Ectodermal cell (in vitro differentiated cells): ENCODE data around the gene PATE4.
"Not testable (repeated sequence)": the region's sequence is repeated elsewhere in the genome, so short reads cannot be mapped to it uniquely, and the experiment has no call there.

Experiments
- H3K27ac ChIP-seq: 2 replicates; pipeline ENCODE4 v1.7.0; 2013; ENCODE audit warnings: mild to moderate bottlenecking, low read depth, low read length; ENCODE audit not compliant: insufficient read depth, poor library complexity, severe bottlenecking
- H3K27me3 ChIP-seq: 2 replicates; pipeline ENCODE4 v1.7.0; 2013; ENCODE audit warnings: mild to moderate bottlenecking, low read length; ENCODE audit not compliant: insufficient read depth, control insufficient read depth, poor library complexity, severe bottlenecking
- H3K36me3 ChIP-seq: one replicate; pipeline ENCODE4 v1.7.0; 2013; ENCODE audit warnings: low read length; ENCODE audit not compliant: control insufficient read depth, insufficient read depth
- H3K4me1 ChIP-seq: one replicate; pipeline ENCODE4 v1.7.0; 2013; ENCODE audit warnings: low read length; ENCODE audit not compliant: control insufficient read depth, insufficient read depth
- H3K4me3 ChIP-seq: 2 replicates; pipeline ENCODE4 v1.7.0; 2013; ENCODE audit warnings: low read depth, low read length, control low read depth; ENCODE audit not compliant: insufficient read depth
- H3K9me3 ChIP-seq: 2 replicates; pipeline ENCODE4 v1.7.0; 2013; ENCODE audit warnings: mild to moderate bottlenecking, low read length, moderate library complexity; ENCODE audit not compliant: control insufficient read depth
- WGBS, 2 experiments: methylation state at CpG; one replicate each; pipeline ENCODE4 v1.1.7; 2013; ENCODE audit warnings: missing lambda C conversion rate in 2 of 2; 5-methylcytosine and 5-hydroxymethylcytosine counted together

PATE4 gene

DNA sequence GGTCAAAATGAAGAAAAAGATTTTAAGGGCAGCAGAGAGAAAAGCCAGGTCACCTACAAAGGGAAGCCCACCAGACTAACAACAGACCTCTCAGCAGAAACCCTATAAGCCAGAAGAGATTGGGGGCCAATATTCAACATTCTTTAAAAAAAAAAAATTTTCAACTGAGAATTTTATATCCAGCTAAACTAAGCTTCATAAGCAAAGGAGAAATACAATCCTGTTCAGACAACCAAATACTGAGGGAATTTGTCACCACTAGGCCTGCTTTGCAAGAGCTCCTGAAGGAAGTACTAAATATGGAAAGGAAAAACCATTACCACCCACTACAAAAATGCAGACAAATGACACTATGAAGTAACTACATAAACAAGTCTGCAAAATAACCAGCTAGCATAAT is 13.1 kb downstream of the PATE4 start:
- Histone ChIP-seq H3K36me3 (no peaks in the 10 kb centered on the region), H3K4me1 (no peaks in the 10 kb centered on the region), H3K27ac (no peak overlapping the region), H3K27me3 (no peaks in the 10 kb centered on the region), H3K9me3 (no peaks in the 10 kb centered on the region), H3K4me3 (no peak overlapping the region)

GRCh38 chr11:125857670-125858069 is 24.6 kb downstream of the PATE4 start:
- not testable (repeated sequence) for H3K4me1 ChIP-seq, H3K9me3 ChIP-seq, H3K36me3 ChIP-seq, H3K27ac ChIP-seq, H3K4me3 ChIP-seq, H3K27me3 ChIP-seq
- 86 to 87% methylated on average over 9 of the region's 9 CpGs for whole genome bisulfite sequencing, 2 experiments

DNA sequence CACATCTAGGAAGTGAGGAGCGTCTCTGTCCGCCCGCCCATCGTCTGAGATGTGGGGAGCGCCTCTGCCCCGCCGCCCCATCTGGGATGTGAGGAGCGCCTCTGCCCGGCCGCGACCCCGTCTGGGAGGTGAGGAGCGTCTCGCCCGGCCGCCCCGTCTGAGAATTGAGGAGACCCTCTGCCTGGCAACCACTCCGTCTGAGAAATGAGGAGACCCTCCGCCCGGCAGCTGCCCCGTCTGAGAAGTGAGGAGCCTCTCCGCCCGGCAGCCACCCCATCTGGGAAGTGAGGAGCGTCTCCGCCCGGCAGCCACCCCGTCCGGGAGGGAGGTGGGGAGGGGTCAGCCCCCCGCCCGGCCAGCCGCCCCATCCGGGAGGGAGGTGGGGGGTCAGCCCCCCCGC is 29.7 kb downstream of the PATE4 start:
- not testable (repeated sequence) for H3K4me1 ChIP-seq, H3K9me3 ChIP-seq, H3K27me3 ChIP-seq, H3K27ac ChIP-seq, H3K36me3 ChIP-seq, H3K4me3 ChIP-seq
- WGBS, 2 experiments, result 96% methylated on average over 28 to 32 of the region's 33 CpGs

DNA sequence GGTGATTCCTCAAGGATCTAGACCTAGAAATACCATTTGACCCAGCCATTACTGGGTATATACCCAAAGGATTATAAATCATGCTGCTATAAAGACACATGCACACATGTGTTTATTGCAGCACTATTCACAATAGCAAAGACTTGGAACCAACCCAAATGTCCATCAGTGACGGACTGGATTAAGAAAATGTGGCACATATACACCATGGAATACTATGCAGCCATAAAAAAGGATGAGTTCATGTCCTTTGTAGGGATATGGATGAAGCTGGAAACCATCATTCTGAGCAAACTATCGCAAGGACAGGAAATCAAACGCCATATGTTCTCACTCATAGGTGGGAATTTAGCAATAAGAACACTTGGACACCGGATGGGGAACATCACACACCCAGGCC is 32.2 kb downstream of the PATE4 start:
- H3K9me3 ChIP-seq, H3K4me3 ChIP-seq, H3K27me3 ChIP-seq, H3K27ac ChIP-seq, H3K36me3 ChIP-seq, H3K4me1 ChIP-seq: not testable (repeated sequence)
- 96 to 98% methylated on average over 3 of the region's 4 CpGs for WGBS, 2 experiments

DNA sequence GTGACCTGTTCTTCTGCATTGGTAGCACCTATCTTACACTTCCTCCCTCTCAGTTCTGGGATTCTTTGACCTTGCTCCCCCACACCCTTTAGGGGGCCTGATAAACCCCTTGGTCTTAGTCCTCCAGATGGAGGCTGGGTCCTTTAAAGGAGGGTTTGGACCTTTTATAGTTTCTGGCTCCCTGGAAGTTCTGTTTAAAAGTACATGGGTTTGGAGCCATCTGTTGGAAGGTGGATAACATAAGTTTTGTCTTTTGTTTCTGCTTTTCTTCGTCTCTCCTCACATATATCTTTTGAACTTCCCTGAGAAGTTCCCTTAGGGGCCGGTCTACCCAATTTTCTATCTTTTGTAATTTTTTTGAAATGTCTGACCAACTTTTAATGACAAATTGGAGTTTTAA is 36.4 kb downstream of the PATE4 start:
- H3K27ac ChIP-seq, result no peak overlapping the region
- WGBS, 2 experiments, result 67 to 90% methylated on average over 2 of the region's 2 CpGs
- H3K27me3 ChIP-seq, result no peaks in the 10 kb centered on the region
- H3K36me3 ChIP-seq, result no peaks in the 10 kb centered on the region
- no peaks in the 10 kb centered on the region for H3K4me1 ChIP-seq
- H3K9me3 ChIP-seq, result no peaks in the 10 kb centered on the region
- H3K4me3 ChIP-seq, result no peak overlapping the region

DNA sequence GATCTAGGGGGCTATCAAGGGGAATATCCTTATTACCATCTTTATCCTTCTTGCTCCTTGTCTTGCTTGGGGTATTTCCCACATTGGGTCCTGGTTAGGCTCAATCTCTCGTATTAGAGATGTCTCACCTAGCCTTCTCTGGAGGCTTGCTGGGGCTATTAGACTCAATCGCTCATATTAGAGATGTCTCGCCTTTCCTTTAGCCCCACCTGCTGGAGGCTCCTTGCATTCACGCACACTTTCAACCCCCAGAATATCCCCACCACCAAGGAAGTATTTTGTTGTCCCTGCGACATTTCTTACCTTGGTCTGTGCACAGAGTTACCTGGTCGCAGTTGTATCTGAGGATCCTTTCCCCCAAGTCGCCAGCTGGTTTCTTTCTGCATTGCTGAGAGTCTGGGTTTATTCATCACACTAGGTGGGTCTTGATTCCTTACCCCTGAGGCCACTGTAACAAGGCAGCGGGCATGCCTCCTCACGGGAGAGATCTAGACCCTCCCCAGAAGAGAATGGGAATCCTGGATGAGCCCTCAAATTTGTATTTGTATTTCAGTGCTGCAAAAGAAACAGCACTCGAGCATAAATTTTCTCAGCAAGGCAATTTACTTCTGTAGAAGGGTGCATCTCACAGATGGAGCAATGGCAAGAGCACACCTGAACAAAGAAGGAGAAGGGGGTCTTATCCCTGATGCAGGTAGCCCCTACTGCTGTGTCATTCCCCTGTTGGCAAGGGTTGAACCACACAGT is 38.4 kb downstream of the PATE4 start:
- Histone ChIP-seq H3K36me3 (no peaks in the 10 kb centered on the region), H3K27ac (no peak overlapping the region), H3K4me1 (no peaks in the 10 kb centered on the region), H3K4me3 (no peak overlapping the region), H3K27me3 (no peaks in the 10 kb centered on the region), H3K9me3 (no peaks in the 10 kb centered on the region)
- WGBS, 2 experiments, result 62 to 72% methylated on average over 10 of the region's 10 CpGs

- no peak overlapping the region for H3K27ac ChIP-seq
- no peaks in the 10 kb centered on the region for H3K27me3 ChIP-seq
These were observed 39.0 kb downstream of the PATE4 start for GRCh38 chr11:125872138-125872491.

DNA sequence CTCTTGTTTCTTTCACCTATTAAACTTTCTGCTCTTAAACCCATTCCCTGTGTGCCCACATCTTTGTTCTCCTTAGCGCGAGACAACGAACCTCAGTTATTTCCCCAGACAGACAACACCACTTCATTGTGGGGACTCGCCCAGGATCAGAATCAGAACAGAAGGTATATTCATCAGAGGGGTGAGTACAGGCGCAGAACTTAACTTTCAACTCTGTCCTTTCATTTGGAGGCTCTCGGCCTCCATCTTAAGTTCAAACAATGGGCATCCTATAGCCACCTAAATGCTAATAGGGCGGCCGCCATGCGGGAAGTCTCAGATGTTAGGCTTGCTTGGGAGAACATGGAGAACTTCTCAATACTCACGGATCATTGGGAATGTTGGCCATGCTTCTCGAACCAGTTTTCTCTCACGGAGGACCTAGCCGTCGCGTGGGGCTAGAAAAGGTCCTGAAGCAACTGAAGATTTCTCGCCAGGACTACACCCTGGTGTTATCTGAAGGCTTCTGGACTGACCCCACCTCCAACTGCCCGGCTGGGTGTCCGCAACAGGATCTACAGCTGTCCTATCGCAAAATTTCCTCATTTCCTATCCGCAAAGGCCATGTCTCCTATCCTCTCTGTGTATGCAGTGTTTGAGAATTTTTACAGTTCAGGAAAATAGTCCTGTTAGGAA is 40.9 kb downstream of the PATE4 start:
- no peaks in the 10 kb centered on the region for H3K36me3 ChIP-seq
- WGBS, 2 experiments, result 92 to 96% methylated on average over 17 to 19 of the region's 20 CpGs
- H3K27me3 ChIP-seq, result no peaks in the 10 kb centered on the region
- no peaks in the 10 kb centered on the region for H3K4me1 ChIP-seq
- H3K4me3 ChIP-seq, result no peak overlapping the region
- no peaks in the 10 kb centered on the region for H3K9me3 ChIP-seq
- H3K27ac ChIP-seq, result no peak overlapping the region

More at GRCh38 chr11:125872138-125872491, 39.0 kb downstream of the PATE4 start:
- Histone ChIP-seq H3K4me3 (no peak overlapping the region), H3K36me3 (no peaks in the 10 kb centered on the region), H3K4me1 (no peaks in the 10 kb centered on the region), H3K9me3 (no peaks in the 10 kb centered on the region)

DNA sequence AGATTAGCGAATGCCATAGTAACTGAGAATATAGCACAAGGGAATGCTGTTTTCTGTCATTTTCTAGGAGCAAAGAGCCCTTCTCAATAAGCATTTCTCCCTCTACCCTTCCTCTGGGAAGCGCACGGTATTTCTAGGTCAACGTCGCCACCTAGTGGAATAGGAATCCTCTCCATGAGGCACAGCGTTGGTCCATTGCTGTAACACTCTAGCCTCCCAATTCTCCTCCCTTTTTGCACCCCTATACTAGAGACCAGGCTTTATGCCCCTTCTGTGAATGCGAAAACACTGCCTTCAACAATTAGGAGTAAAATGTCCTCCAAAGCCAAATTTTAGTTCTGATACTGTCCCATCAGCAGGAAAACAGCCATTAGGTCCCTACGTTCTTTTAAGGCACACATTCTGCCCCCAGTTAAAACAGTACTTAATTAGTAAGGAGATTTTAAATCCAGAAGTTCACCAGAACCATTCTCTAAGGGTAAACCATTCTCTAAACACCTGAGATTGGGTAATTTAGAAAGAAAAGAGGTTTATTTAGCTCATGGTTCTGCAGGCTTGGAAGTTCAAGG is 41.5 kb downstream of the PATE4 start:
- H3K4me1 ChIP-seq, result no peaks in the 10 kb centered on the region
- no peak overlapping the region for H3K4me3 ChIP-seq
- H3K27ac ChIP-seq, result no peak overlapping the region
- 14% methylated on average over 8 of the region's 8 CpGs for WGBS, 2 experiments
- no peaks in the 10 kb centered on the region for H3K36me3 ChIP-seq
- H3K27me3 ChIP-seq, result no peaks in the 10 kb centered on the region
- H3K9me3 ChIP-seq, result no peaks in the 10 kb centered on the region

GRCh38 chr11:125881291-125881690 is 48.2 kb downstream of the PATE4 start:
- no peak overlapping the region for H3K27ac ChIP-seq
- no peaks in the 10 kb centered on the region for H3K9me3 ChIP-seq
- H3K27me3 ChIP-seq, result no peaks in the 10 kb centered on the region
- H3K4me3 ChIP-seq, result no peak overlapping the region
- no peaks in the 10 kb centered on the region for H3K36me3 ChIP-seq
- WGBS, 2 experiments, result 63 to 67% methylated on average over 1 of the region's 1 CpG
- H3K4me1 ChIP-seq, result no peaks in the 10 kb centered on the region
